ENCODE data around the gene ZNF768. TPM values are rescaled to one million over a fixed set of nuclear protein-coding genes. Genes with fewer than 3 reads are reported as not detected.

ZNF768 gene
- total and polyA plus RNA-seq, 12 donors, result 8.7 to 103 (median 30.9) TPM

- H3K9me3 ChIP-seq (replicated peaks in 1 of 3), result no peaks in the 10 kb centered on the region
- intact Hi-C loops (cut with DNase I), result no loop called here
- no peak for TF ChIP-seq POLR2A (IDR thresholded peaks at IDR 0.05)
- TF ChIP-seq, protein P1, sequence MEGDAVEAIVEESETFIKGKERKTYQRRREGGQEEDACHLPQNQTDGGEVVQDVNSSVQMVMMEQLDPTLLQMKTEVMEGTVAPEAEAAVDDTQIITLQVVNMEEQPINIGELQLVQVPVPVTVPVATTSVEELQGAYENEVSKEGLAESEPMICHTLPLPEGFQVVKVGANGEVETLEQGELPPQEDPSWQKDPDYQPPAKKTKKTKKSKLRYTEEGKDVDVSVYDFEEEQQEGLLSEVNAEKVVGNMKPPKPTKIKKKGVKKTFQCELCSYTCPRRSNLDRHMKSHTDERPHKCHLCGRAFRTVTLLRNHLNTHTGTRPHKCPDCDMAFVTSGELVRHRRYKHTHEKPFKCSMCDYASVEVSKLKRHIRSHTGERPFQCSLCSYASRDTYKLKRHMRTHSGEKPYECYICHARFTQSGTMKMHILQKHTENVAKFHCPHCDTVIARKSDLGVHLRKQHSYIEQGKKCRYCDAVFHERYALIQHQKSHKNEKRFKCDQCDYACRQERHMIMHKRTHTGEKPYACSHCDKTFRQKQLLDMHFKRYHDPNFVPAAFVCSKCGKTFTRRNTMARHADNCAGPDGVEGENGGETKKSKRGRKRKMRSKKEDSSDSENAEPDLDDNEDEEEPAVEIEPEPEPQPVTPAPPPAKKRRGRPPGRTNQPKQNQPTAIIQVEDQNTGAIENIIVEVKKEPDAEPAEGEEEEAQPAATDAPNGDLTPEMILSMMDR (IDR thresholded peaks at IDR 0.05), result no peak
- WGBS, 4 donors, result 86 to 95% (median 88%) methylated on average over 4 of the region's 4 CpGs
- no peak overlapping the region for H3K27ac ChIP-seq
- no peak overlapping the region for H3K4me3 ChIP-seq
- H3K4me1 ChIP-seq (replicated peaks in 1 of 2), result peaks cover 0 to 10% of the 10 kb centered on the region in 2 donors
- no peaks in the 10 kb centered on the region for H3K36me3 ChIP-seq (replicated peaks in 1 of 2)
- DNase-seq, result no peak
- H3K27me3 ChIP-seq, result no peaks in the 10 kb centered on the region
Measured at GRCh38 chr16:30491229-30491628, 35.1 kb downstream of the ZNF768 start.

GRCh38 chr16:30490210-30490609, 36.2 kb downstream of the ZNF768 start:
- H3K27ac ChIP-seq, result no peak overlapping the region
- no peak for DNase-seq
- WGBS, 4 donors, result 80 to 85% (median 84%) methylated on average over 6 of the region's 6 CpGs
- no peaks in the 10 kb centered on the region for H3K36me3 ChIP-seq (replicated peaks in 1 of 2)
- H3K4me3 ChIP-seq, result no peak overlapping the region
- H3K4me1 ChIP-seq (replicated peaks in 1 of 2), result peaks cover 0 to 10% of the 10 kb centered on the region in 2 donors
- no peaks in the 10 kb centered on the region for H3K9me3 ChIP-seq (replicated peaks in 1 of 3)
- H3K27me3 ChIP-seq, result no peaks in the 10 kb centered on the region
- intact Hi-C loops (cut with DNase I), result no loop called here
- TF ChIP-seq, protein P1 (IDR thresholded peaks at IDR 0.05), result no peak
- no peak for TF ChIP-seq POLR2A (IDR thresholded peaks at IDR 0.05)

GRCh38 chr16:30488764-30489605, 37.4 kb downstream of the ZNF768 start:
- no peaks in the 10 kb centered on the region for H3K27me3 ChIP-seq
- H3K27ac ChIP-seq, result no peak overlapping the region
- H3K9me3 ChIP-seq (replicated peaks in 1 of 3), result no peaks in the 10 kb centered on the region
- 66 to 85% (median 76%) methylated on average over 11 of the region's 11 CpGs for WGBS, 4 donors
- no peak for DNase-seq
- no peaks in the 10 kb centered on the region for H3K36me3 ChIP-seq (replicated peaks in 1 of 2)
- TF ChIP-seq POLR2A (IDR thresholded peaks at IDR 0.05), result no peak
- TF ChIP-seq, protein P1 (IDR thresholded peaks at IDR 0.05), result no peak
- intact Hi-C loops (cut with DNase I), result no loop called here
- H3K4me3 ChIP-seq, result no peak overlapping the region
- H3K4me1 ChIP-seq (replicated peaks in 1 of 2), result peaks cover 0 to 10% of the 10 kb centered on the region in 2 donors

DNA sequence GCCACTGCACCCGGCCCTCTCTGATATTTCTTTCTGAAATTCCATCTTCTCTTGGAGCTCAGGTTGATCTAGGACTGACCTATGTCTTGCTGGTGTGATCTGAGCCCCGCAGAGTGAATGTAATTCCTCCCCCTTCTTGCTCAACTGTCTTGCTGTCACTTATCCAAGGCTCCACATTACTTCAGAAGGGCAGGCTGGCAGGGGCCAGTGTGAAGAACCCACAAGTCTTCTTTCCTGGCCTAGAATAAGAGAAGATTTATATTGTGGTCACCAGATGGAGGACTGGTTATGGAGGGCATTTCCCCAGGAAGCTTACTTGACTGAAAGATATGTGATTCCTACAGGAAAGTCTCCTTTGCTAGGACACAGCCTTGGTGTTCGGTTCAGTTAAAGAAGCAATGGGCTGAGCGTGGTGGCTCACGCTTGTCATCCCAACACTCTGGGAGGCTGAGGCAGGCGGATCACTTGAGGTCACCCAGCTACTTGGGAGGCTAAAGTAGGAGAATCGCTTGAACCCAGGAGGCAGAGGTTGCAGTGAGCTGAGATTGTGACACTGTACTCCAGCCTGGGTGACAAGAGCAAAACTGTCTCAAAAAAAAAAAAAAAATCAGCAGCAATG, 40.4 kb downstream of the ZNF768 start:
- intact Hi-C loops (cut with DNase I), result no loop called here
- H3K9me3 ChIP-seq (replicated peaks in 1 of 3), result no peaks in the 10 kb centered on the region
- 76 to 88% (median 84%) methylated on average over 6 to 7 of the region's 7 CpGs for WGBS, 4 donors
- TF ChIP-seq, protein P1 (IDR thresholded peaks at IDR 0.05), result no peak
- no peak for TF ChIP-seq POLR2A (IDR thresholded peaks at IDR 0.05)
- H3K36me3 ChIP-seq (replicated peaks in 1 of 2), result no peaks in the 10 kb centered on the region
- H3K4me3 ChIP-seq, result no peak overlapping the region
- no peak overlapping the region for H3K27ac ChIP-seq
- DNase-seq, result no peak
- H3K4me1 ChIP-seq (replicated peaks in 1 of 2), result no peaks in the 10 kb centered on the region
- H3K27me3 ChIP-seq, result no peaks in the 10 kb centered on the region

Data from adrenal gland (tissue), 12 donors.